ENCODE results near the gene EHMT1. TPM values are rescaled to one million over a fixed set of nuclear protein-coding genes. Genes with fewer than 3 reads are reported as not detected.

The EHMT1 gene
- total RNA-seq, 2 donors from 2014 or later: 137 to 139 TPM

DNA sequence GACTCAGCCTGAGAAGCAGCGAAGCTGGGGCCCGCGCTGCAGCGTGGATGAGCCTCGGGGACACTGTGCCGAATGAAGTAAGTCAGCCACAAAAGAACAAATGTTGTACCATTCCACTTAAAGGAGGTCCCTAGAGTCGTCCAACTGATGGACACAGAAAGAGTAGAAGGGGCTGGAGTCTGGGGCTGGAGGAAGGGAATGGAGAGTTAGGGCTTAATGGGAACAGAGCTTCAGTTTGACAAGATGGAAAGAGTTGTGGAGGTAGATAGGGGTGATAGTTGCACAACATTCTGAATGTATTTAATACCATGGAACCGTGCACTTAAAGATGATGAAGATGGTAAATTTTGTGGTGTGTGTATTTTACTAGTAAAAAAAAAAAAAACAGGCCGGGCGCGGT, 119.9 kb downstream of the EHMT1 start:
- Histone ChIP-seq H3K4me1 (ENCODE audit: control insufficient read depth, insufficient read depth, low read length) (no peaks in the 10 kb centered on the region), H3K36me3 (ENCODE audit: control insufficient read depth, insufficient read depth, low read length) (peaks cover 37% of the 10 kb centered on the region), H3K27me3 (ENCODE audit: control insufficient read depth, insufficient read depth, low read length, poor library complexity, severe bottlenecking) (no peaks in the 10 kb centered on the region), H3K9me3 (ENCODE audit: control insufficient read depth, low read length) (peaks cover 30% of the 10 kb centered on the region), H3K4me3 (ENCODE audit: low read length) (no peak overlapping the region), H3K27ac (ENCODE audit: low read depth, low read length) (no peak overlapping the region), H3K9ac (ENCODE audit: extremely low read depth, low read length, poor library complexity, severe bottlenecking) (no peak overlapping the region)
- TF ChIP-seq, protein P1, sequence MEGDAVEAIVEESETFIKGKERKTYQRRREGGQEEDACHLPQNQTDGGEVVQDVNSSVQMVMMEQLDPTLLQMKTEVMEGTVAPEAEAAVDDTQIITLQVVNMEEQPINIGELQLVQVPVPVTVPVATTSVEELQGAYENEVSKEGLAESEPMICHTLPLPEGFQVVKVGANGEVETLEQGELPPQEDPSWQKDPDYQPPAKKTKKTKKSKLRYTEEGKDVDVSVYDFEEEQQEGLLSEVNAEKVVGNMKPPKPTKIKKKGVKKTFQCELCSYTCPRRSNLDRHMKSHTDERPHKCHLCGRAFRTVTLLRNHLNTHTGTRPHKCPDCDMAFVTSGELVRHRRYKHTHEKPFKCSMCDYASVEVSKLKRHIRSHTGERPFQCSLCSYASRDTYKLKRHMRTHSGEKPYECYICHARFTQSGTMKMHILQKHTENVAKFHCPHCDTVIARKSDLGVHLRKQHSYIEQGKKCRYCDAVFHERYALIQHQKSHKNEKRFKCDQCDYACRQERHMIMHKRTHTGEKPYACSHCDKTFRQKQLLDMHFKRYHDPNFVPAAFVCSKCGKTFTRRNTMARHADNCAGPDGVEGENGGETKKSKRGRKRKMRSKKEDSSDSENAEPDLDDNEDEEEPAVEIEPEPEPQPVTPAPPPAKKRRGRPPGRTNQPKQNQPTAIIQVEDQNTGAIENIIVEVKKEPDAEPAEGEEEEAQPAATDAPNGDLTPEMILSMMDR (conservative IDR thresholded peaks at IDR 0.05): no peak
- Mint-ChIP-seq H3K9me3 (peaks cover 5% of the 10 kb centered on the region), H3K36me3 (ENCODE audit: low read depth) (peaks cover 67% of the 10 kb centered on the region), H3K4me1 (peaks cover 14% of the 10 kb centered on the region), H3K4me3 (no peak overlapping the region), H3K27ac (peak overlapping the region; percentile 3), H3K27me3 (ENCODE audit: insufficient read depth) (no peaks in the 10 kb centered on the region)
- WGBS, 2 experiments (ENCODE audit: insufficient coverage in 1 of 2, insufficient read length in 1 of 2): 94 to 98% methylated on average over 2 to 8 of the region's 11 CpGs
- no peak for DNase-seq

DNA sequence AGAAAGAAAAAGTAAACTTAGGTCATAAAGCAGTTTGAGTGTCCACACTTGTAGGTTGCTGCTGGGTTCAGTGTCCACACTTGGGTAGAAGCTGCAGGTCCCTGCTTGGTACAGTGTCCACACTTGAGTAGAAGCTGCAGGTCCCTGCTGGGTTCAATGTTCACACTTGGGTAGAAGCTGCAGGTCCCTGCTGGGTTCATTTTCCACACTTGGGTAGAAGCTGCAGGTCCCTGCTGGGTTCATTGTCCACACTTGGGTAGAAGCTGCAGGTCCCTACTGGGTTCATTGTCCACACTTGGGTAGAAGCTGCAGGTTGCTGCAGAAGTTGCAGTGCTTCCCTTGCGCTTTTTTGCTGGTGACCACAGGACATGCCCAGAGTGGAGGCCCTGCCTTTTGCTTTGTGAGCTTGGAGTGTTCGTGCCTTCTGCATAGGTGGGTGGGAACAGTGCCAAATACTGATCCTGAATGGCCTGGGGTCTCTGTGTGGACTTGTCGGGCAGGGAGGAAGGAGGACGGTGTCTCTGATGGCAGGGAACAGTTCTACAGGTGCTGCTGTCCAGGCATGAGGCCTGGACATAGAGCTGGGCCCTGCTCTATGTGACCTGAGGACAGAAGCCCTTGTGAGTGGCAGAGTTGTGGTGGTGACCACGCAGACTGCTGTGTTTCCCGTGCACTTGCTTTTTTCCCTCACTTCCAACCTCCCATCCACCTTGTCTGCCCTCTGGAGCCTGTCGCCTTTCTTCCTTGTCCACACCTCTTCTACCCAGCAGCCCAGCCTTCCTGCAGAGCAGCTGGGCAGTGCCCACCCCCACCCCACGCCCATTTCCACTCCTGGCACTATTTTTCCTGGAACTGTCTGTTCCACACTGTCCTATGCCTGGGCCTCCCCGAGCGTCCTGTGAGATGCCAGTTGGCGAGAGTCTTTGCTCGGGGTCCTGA, 120.8 kb downstream of the EHMT1 start:
- H3K9ac ChIP-seq (ENCODE audit: extremely low read depth, low read length, poor library complexity, severe bottlenecking): no peak overlapping the region

DNA sequence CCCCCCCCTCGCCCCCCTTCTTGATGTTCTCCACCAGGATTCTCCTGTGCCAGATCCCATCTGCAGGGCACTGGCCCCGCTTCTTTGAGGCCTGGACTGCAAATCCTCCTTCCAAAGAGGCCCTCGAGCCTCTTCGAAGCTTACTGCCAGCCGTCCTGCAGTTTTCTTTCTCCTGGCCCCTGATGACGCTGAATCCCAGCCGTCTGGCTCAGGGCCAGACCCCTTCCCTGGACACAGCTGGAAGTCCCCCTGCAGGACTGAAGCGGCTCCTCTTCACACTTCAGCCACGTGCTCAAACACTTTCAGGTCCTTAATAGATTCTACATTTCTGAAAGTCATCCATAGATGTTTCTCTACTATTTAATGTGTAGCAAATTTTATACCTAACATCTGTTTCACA, 121.5 kb downstream of the EHMT1 start:
- peak; percentile 55 for DNase-seq
- TF ChIP-seq, protein P1 (conservative IDR thresholded peaks at IDR 0.05): no peak
- peaks cover 14% of the 10 kb centered on the region for H3K9me3 ChIP-seq (ENCODE audit: control insufficient read depth, low read length)
- H3K4me1 Mint-ChIP-seq: peaks cover 14% of the 10 kb centered on the region
- H3K9ac ChIP-seq (ENCODE audit: extremely low read depth, low read length, poor library complexity, severe bottlenecking): no peak overlapping the region
- H3K27ac ChIP-seq (ENCODE audit: low read depth, low read length): no peak overlapping the region
- H3K9me3 Mint-ChIP-seq: no peaks in the 10 kb centered on the region
- peak overlapping the region; percentile 52 for H3K27ac Mint-ChIP-seq
- WGBS, 2 experiments (ENCODE audit: insufficient coverage in 1 of 2, insufficient read length in 1 of 2): 87 to 89% methylated on average over 6 to 9 of the region's 9 CpGs
- H3K27me3 ChIP-seq (ENCODE audit: control insufficient read depth, insufficient read depth, low read length, poor library complexity, severe bottlenecking): no peaks in the 10 kb centered on the region
- peaks cover 67% of the 10 kb centered on the region for H3K36me3 Mint-ChIP-seq (ENCODE audit: low read depth)
- no peak overlapping the region for H3K4me3 Mint-ChIP-seq
- no peaks in the 10 kb centered on the region for H3K27me3 Mint-ChIP-seq (ENCODE audit: insufficient read depth)
- H3K4me3 ChIP-seq (ENCODE audit: low read length): no peak overlapping the region
- H3K36me3 ChIP-seq (ENCODE audit: control insufficient read depth, insufficient read depth, low read length): peaks cover 36% of the 10 kb centered on the region
- H3K4me1 ChIP-seq (ENCODE audit: control insufficient read depth, insufficient read depth, low read length): no peaks in the 10 kb centered on the region

More for the DNA sequence above, 120.8 kb downstream of the EHMT1 start:
- H3K27me3 ChIP-seq (ENCODE audit: control insufficient read depth, insufficient read depth, low read length, poor library complexity, severe bottlenecking): no peaks in the 10 kb centered on the region
- H3K36me3 ChIP-seq (ENCODE audit: control insufficient read depth, insufficient read depth, low read length): peaks cover 37% of the 10 kb centered on the region
- Mint-ChIP-seq H3K27ac (peak overlapping the region; percentile 81), H3K27me3 (ENCODE audit: insufficient read depth) (no peaks in the 10 kb centered on the region), H3K4me1 (peaks cover 14% of the 10 kb centered on the region), H3K4me3 (no peak overlapping the region), H3K36me3 (ENCODE audit: low read depth) (peaks cover 68% of the 10 kb centered on the region), H3K9me3 (no peaks in the 10 kb centered on the region)
- peaks cover 20% of the 10 kb centered on the region for H3K9me3 ChIP-seq (ENCODE audit: control insufficient read depth, low read length)
- H3K4me1 ChIP-seq (ENCODE audit: control insufficient read depth, insufficient read depth, low read length): no peaks in the 10 kb centered on the region
- H3K4me3 ChIP-seq (ENCODE audit: low read length): no peak overlapping the region
- DNase-seq: peak; percentile 32
- WGBS, 2 experiments (ENCODE audit: insufficient coverage in 1 of 2, insufficient read length in 1 of 2): 93 to 100% methylated on average over 4 to 12 of the region's 12 CpGs
- TF ChIP-seq, protein P1 (conservative IDR thresholded peaks at IDR 0.05): no peak
- no peak overlapping the region for H3K27ac ChIP-seq (ENCODE audit: low read depth, low read length)
